Measurements from ENCODE around the gene NXNL1. TPM values are rescaled to one million over a fixed set of nuclear protein-coding genes. Genes with fewer than 3 reads are reported as not detected.

The NXNL1 gene
- total RNA-seq, 1 donor, result not detected

- no peak overlapping the region for H2AFZ ChIP-seq (ENCODE audit: low read length)
- H3K79me2 ChIP-seq (ENCODE audit: insufficient read depth, low read length), result peaks cover 11% of the 10 kb centered on the region
- no peak overlapping the region for H3K27ac ChIP-seq (ENCODE audit: low read depth, low read length)
- no peak overlapping the region for H3K4me2 ChIP-seq (ENCODE audit: insufficient read depth, low read length)
- H3K4me1 ChIP-seq (ENCODE audit: insufficient read depth, low read length), result no peaks in the 10 kb centered on the region
- no peak overlapping the region for H3K4me3 ChIP-seq (ENCODE audit: insufficient read depth, low read length)
- no peaks in the 10 kb centered on the region for H3K9me3 ChIP-seq (ENCODE audit: low read depth, low read length)
- TF ChIP-seq CTCF (IDR thresholded peaks at IDR 0.05; ENCODE audit: extremely low read depth, low read depth, low read length), result no peak
- H3K36me3 ChIP-seq (ENCODE audit: insufficient read depth, low read length), result peaks cover 5% of the 10 kb centered on the region
- H3K27me3 ChIP-seq (ENCODE audit: insufficient read depth, low read length), result no peaks in the 10 kb centered on the region
- peaks cover 8% of the 10 kb centered on the region for H4K20me1 ChIP-seq (ENCODE audit: insufficient read depth, low read length)
- DNase-seq (ENCODE audit: insufficient read length, low spot score, missing footprints), result peak; percentile 46
Observed at GRCh38 chr19:17488593-17489391, 28.1 kb upstream of the NXNL1 start.

GRCh38 chr19:17487284-17488121 lies 26.8 kb upstream of the NXNL1 start:
- Histone ChIP-seq H3K9me3 (ENCODE audit: low read depth, low read length) (no peaks in the 10 kb centered on the region), H2AFZ (ENCODE audit: low read length) (no peak overlapping the region), H3K27me3 (ENCODE audit: insufficient read depth, low read length) (no peaks in the 10 kb centered on the region), H3K79me2 (ENCODE audit: insufficient read depth, low read length) (peaks cover 23% of the 10 kb centered on the region), H3K4me3 (ENCODE audit: insufficient read depth, low read length) (no peak overlapping the region), H4K20me1 (ENCODE audit: insufficient read depth, low read length) (peaks cover 19% of the 10 kb centered on the region), H3K4me2 (ENCODE audit: insufficient read depth, low read length) (no peak overlapping the region), H3K27ac (ENCODE audit: low read depth, low read length) (no peak overlapping the region), H3K36me3 (ENCODE audit: insufficient read depth, low read length) (peaks cover 5% of the 10 kb centered on the region), H3K4me1 (ENCODE audit: insufficient read depth, low read length) (no peaks in the 10 kb centered on the region)
- DNase-seq (ENCODE audit: insufficient read length, low spot score, missing footprints), result peak; percentile 56
- TF ChIP-seq CTCF (IDR thresholded peaks at IDR 0.05; ENCODE audit: extremely low read depth, low read depth, low read length), result no peak

DNA sequence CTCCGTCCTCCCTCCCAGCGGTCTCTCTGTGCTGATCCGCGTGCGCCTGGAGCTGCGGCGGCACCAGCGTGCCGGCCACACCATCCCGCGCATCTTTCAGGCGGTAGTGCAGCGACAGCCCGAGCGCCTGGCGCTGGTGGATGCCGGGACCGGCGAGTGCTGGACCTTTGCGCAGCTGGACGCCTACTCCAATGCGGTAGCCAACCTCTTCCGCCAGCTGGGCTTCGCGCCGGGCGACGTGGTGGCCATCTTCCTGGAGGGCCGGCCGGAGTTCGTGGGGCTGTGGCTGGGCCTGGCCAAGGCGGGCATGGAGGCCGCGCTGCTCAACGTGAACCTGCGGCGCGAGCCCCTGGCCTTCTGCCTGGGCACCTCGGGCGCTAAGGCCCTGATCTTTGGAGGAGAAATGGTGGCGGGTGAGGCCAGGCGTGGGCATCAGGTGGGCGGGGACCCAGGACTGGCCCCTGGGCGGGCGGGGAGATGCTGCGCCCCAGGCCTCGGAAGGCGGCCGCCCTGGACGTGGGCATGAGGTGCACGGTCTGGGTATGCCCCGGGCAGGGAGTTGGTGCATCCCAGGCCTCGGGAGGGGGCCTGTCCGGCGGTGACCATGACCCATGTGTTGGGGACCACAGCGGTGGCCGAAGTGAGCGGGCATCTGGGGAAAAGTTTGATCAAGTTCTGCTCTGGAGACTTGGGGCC lies 26.0 kb upstream of the NXNL1 start:
- Histone ChIP-seq H3K4me2 (ENCODE audit: insufficient read depth, low read length) (no peak overlapping the region), H3K27ac (ENCODE audit: low read depth, low read length) (no peak overlapping the region), H3K4me3 (ENCODE audit: insufficient read depth, low read length) (no peak overlapping the region), H3K9me3 (ENCODE audit: low read depth, low read length) (no peaks in the 10 kb centered on the region), H3K79me2 (ENCODE audit: insufficient read depth, low read length) (peaks cover 30% of the 10 kb centered on the region), H3K36me3 (ENCODE audit: insufficient read depth, low read length) (peaks cover 5% of the 10 kb centered on the region), H2AFZ (ENCODE audit: low read length) (no peak overlapping the region), H3K27me3 (ENCODE audit: insufficient read depth, low read length) (no peaks in the 10 kb centered on the region), H3K4me1 (ENCODE audit: insufficient read depth, low read length) (no peaks in the 10 kb centered on the region), H4K20me1 (ENCODE audit: insufficient read depth, low read length) (peaks cover 19% of the 10 kb centered on the region)
- TF ChIP-seq CTCF (IDR thresholded peaks at IDR 0.05; ENCODE audit: extremely low read depth, low read depth, low read length), result no peak
- DNase-seq (ENCODE audit: insufficient read length, low spot score, missing footprints), result peak; percentile 11
